Panc1 (cell line): ENCODE results near the gene LRRC9. TPM values are rescaled to one million over a fixed set of nuclear protein-coding genes. Genes with fewer than 3 reads are reported as not detected.

Source experiments
- ATAC-seq: fragments of 200-7000 bp; cut with Tn5 transposase; 2 replicates; pipeline ENCODE4 v1.9.1; 2020; ENCODE audit warnings: mild to moderate bottlenecking, moderate library complexity
- BruUV-seq: library from RNA; stranded (reverse); fragments of 400-500 nt; replicated peaks from 2 replicates; lab custom pipeline; 2021; lab: Mats Ljungman, UMichigan
- CTCF ChIA-PET: fragments of 300-600 bp; sonication (Branson Sonifier 250); formaldehyde crosslinking; loops from one replicate; lab custom pipeline; 2022; ENCODE audit warnings: antibody characterized with exemption; lab: Charles Lee
- POLR2A ChIA-PET: fragments of 300-600 bp; sonication (Branson Sonifier 250); formaldehyde crosslinking; loops from one replicate; lab custom pipeline; 2022; ENCODE audit warnings: antibody characterized with exemption; lab: Charles Lee
- DNase-seq: peaks from one replicate; pipeline ENCODE4 v3.0.0-alpha.2; 2010; ENCODE audit warnings: low read depth, low spot score
- H3K27ac ChIP-seq: 2 replicates; pipeline ENCODE4 v1.5.1; 2011; ENCODE audit warnings: mild to moderate bottlenecking, low read length, inconsistent platforms
- H3K27me3 ChIP-seq: fragments of 200-500 bp; sonication (Bioruptor generic); 2 replicates; pipeline ENCODE4 v1.6.0; 2014; ENCODE audit warnings: low read length, inconsistent platforms; ENCODE audit not compliant: control insufficient read depth, insufficient read depth
- H3K36me3 ChIP-seq: fragments of 200-500 bp; sonication (Bioruptor generic); 2 replicates; pipeline ENCODE4 v1.5.1; 2014; ENCODE audit warnings: inconsistent platforms, mild to moderate bottlenecking, low read length, moderate library complexity; ENCODE audit not compliant: control insufficient read depth, insufficient read depth
- H3K4me1 ChIP-seq: 2 replicates; pipeline ENCODE4 v1.5.1; 2011; ENCODE audit warnings: inconsistent platforms, mild to moderate bottlenecking, low read length, moderate library complexity; ENCODE audit not compliant: control insufficient read depth, insufficient read depth
- H3K4me3 ChIP-seq, 2 experiments: 2 replicates each; pipeline ENCODE4 v1.5.1; 2011 to 2012; ENCODE audit warnings: low read depth in 2 of 2, low read length in 2 of 2, mild to moderate bottlenecking in 2 of 2, inconsistent platforms in 1 of 2, moderate library complexity in 1 of 2
- H3K9me3 ChIP-seq: fragments of 200-500 bp; sonication (Bioruptor generic); 2 replicates; pipeline ENCODE4 v1.5.1; 2014; ENCODE audit warnings: low read depth, mild to moderate bottlenecking, inconsistent platforms, low read length, moderate library complexity; ENCODE audit not compliant: control insufficient read depth, insufficient read depth
- CTCF ChIP-seq: fragments of 450-650 bp; IDR thresholded peaks from 2 replicates; pipeline ENCODE4 v1.5.1; 2017; ENCODE audit warnings: mild to moderate bottlenecking
- POLR2AphosphoS5 ChIP-seq: IDR thresholded peaks from 2 replicates; pipeline ENCODE4 v1.6.1; 2012; ENCODE audit warnings: mild to moderate bottlenecking, low read depth, low read length, moderate library complexity
- REST ChIP-seq, 2 experiments: IDR thresholded peaks; 2 replicates each; pipeline ENCODE4 v1.6.1; 2011 to 2012; ENCODE audit warnings: low read depth in 2 of 2, control low read depth in 1 of 2, low read length in 1 of 2, mild to moderate bottlenecking in 1 of 2, moderate library complexity in 1 of 2; ENCODE audit not compliant: insufficient read depth in 1 of 2
- SIN3A ChIP-seq: IDR thresholded peaks from 2 replicates; pipeline ENCODE4 v1.6.1; 2012; ENCODE audit warnings: low read depth, mild to moderate bottlenecking, low read length, moderate library complexity, borderline replicate concordance; ENCODE audit not compliant: insufficient read depth
- TCF7L2 ChIP-seq: IDR thresholded peaks from 2 replicates; pipeline ENCODE4 v1.6.1; 2011; ENCODE audit warnings: mild to moderate bottlenecking, low read depth, low read length, inconsistent platforms
- in situ Hi-C: cut with HindIII; loops from 2 replicates; pipeline ENCODE4 v1.10.0; 2016; ENCODE audit warnings: low sequenced_read_pairs, low pct_unique_long_range_greater_than_20kb
- intact Hi-C: fragments of 100-400 bp; cut with micrococcal nuclease; formaldehyde crosslinking; loops from one replicate; pipeline ENCODE4 v1.10.0; 2022; ENCODE audit not compliant: unreplicated experiment
- total RNA-seq: library from RNA; stranded (reverse); gene quantifications from one replicate; pipeline ENCODE4 v1.2.1, GENCODE V29; 2021; ENCODE audit not compliant: unreplicated experiment

LRRC9 gene
- total RNA-seq, 1 experiment from 2014 or later = not detected

GRCh38 chr14:60002819-60003492 is 83.0 kb downstream of the LRRC9 start:
- H3K4me1 ChIP-seq = no peaks in the 10 kb centered on the region
- TF ChIP-seq TCF7L2 (no peak), SIN3A (no peak), POLR2AphosphoS5 (no peak), REST (IDR thresholded peaks at IDR 0.05; ENCODE audit: insufficient read depth in 1 of 2, low read depth in 2 of 2, low read length in 1 of 2) (no peak), CTCF (no peak)
- in situ Hi-C loops (no loop called here), intact Hi-C loops (no loop called here)
- H3K27ac ChIP-seq = no peak overlapping the region
- no peaks in the 10 kb centered on the region for H3K27me3 ChIP-seq
- no peaks in the 10 kb centered on the region for H3K9me3 ChIP-seq
- BruUV-seq = no TSS peak
- DNase-seq = no peak
- ChIA-PET POLR2A (no interaction called here), CTCF (no interaction called here)
- ATAC-seq = no peak
- no peak overlapping the region for H3K4me3 ChIP-seq
- H3K36me3 ChIP-seq = no peaks in the 10 kb centered on the region; the same call in 1 of the 2 replicates

- DNase-seq = no peak
- Histone ChIP-seq H3K27ac (no peak overlapping the region), H3K9me3 (no peaks in the 10 kb centered on the region), H3K4me3 (no peak overlapping the region), H3K36me3 (no peaks in the 10 kb centered on the region), H3K4me1 (no peaks in the 10 kb centered on the region), H3K27me3 (no peaks in the 10 kb centered on the region)
- no peak for ATAC-seq
- POLR2A ChIA-PET = no interaction called here
- TF ChIP-seq POLR2AphosphoS5 (no peak), CTCF (no peak), REST (IDR thresholded peaks at IDR 0.05; ENCODE audit: insufficient read depth in 1 of 2, low read depth in 2 of 2, low read length in 1 of 2) (no peak), SIN3A (no peak), TCF7L2 (no peak)
- CTCF ChIA-PET = no interaction called here
- in situ Hi-C loops (no loop called here), intact Hi-C loops (no loop called here)
- BruUV-seq = no TSS peak
These were observed 84.0 kb downstream of the LRRC9 start for GRCh38 chr14:60003991-60004390.
